SH-SY5Y (cell line): ENCODE results near the gene ARHGAP15.

Experiments used
- GATA2 ChIP-seq: IDR thresholded peaks from 2 replicates; pipeline ENCODE4 v1.6.1; 2011; ENCODE audit warnings: mild to moderate bottlenecking, low read depth, low read length
- GATA3 ChIP-seq: IDR thresholded peaks from 2 replicates; pipeline ENCODE4 v1.6.1; 2011; ENCODE audit warnings: low read depth, mild to moderate bottlenecking, low read length, moderate library complexity

GRCh38 chr2:143384111-143384510 is 254.9 kb downstream of the ARHGAP15 start:
- TF ChIP-seq GATA2 (no peak), GATA3 (no peak)
